ENCODE measurements around the gene NOD2. TPM values are rescaled to one million over a fixed set of nuclear protein-coding genes. Genes with fewer than 3 reads are reported as not detected.
A peak's percentile ranks its signal among the peaks of the same experiment; 100 is the strongest.

Gene NOD2
- 0.07 and 0.12 TPM in 2 replicates for total RNA-seq

DNA sequence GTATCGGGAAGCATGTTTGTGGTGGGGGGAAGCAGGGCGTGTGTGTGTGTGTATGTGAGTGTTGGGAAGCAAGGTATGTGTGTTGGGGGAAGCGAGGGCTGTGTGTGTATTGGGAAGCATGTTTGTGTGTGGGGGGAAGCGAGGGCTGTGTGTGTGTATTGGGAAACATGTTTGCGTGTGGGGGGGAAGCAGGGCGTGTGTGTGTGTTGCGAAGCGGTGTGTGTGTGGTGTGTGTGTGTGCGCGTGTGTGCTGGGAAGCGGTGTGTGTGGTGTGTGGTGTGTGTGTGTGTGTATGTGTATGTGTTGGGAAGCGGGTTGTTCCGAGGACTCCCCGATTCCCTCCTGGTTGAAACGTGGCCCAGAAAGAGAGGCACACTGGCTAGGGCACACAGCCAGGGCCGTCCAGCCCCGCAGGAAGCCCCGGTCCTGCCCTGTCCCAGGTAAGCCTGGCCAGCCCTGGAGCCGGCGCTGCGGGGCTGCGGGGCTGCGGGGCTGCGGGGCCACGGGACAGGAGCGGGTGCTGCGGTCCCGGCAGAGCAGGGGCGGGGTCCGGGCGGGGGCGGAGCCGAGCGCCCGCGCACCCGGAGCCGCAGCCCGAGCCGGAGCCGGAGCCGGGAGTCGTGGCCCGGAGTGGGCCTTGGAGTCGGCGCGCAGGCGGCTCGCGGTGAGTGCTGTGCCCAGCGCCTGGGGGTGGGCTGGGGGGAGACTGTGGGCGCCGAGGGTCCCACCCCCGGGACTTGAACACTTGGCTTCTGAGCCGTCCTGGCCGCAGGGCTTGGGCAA, at the start of gene NOD2:
TSS of gene NOD2 (plus strand) at position 608 of the 783 bp plus-strand sequence. CDS start 5,890 bp downstream, outside the sequence.
- peak within 1 kb of the TSS; percentile 24 for H3K4me3 ChIP-seq (ENCODE audit: low read depth, low read length)
- DNase-seq (ENCODE audit: low read depth): no peak
- TF ChIP-seq, protein P1, sequence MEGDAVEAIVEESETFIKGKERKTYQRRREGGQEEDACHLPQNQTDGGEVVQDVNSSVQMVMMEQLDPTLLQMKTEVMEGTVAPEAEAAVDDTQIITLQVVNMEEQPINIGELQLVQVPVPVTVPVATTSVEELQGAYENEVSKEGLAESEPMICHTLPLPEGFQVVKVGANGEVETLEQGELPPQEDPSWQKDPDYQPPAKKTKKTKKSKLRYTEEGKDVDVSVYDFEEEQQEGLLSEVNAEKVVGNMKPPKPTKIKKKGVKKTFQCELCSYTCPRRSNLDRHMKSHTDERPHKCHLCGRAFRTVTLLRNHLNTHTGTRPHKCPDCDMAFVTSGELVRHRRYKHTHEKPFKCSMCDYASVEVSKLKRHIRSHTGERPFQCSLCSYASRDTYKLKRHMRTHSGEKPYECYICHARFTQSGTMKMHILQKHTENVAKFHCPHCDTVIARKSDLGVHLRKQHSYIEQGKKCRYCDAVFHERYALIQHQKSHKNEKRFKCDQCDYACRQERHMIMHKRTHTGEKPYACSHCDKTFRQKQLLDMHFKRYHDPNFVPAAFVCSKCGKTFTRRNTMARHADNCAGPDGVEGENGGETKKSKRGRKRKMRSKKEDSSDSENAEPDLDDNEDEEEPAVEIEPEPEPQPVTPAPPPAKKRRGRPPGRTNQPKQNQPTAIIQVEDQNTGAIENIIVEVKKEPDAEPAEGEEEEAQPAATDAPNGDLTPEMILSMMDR (conservative IDR thresholded peaks at IDR 0.05; ENCODE audit: low read depth, low read length): no peak

GRCh38 chr16:50644245-50644644, 49.2 kb upstream of the NOD2 start:
- no peak for DNase-seq (ENCODE audit: low read depth)
- H3K4me3 ChIP-seq (ENCODE audit: low read depth, low read length): no peak overlapping the region
- TF ChIP-seq, protein P1 (conservative IDR thresholded peaks at IDR 0.05; ENCODE audit: low read depth, low read length): no peak

GRCh38 chr16:50644729-50645128, 48.7 kb upstream of the NOD2 start:
- no peak for DNase-seq (ENCODE audit: low read depth)
- H3K4me3 ChIP-seq (ENCODE audit: low read depth, low read length): no peak overlapping the region
- TF ChIP-seq, protein P1 (conservative IDR thresholded peaks at IDR 0.05; ENCODE audit: low read depth, low read length): peak; percentile 56

DNA sequence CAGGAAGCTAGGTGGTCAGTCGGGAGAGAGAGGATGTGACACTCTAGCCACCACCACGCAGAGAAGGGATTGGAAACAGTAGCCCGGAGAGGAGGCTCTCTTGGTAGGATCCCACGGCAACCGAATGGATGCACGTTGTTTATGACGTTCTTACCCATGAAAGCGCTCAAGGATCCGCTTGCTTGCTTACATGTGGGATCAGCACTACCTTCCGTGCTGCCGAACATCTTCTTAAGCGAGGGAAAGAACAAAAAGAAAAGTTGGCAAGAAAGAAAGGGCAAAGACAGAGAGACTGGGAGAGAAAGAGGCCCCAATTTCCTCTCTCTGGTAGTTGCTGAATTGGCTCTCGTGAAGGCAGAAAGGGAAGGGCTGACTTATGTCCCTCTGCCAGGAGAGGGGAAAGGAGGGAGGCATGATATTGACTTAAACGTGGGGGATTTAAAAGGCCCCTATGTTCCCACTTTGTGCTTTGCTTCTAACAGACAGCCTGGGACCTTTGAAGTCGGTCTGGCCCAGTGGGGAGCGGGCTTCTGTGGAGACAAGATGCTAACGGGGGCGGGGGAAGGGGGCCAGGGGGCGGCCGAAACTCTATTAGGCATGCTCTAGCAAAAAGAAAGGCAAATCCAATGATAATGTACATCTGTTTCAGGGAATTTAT, 47.7 kb upstream of the NOD2 start:
- TF ChIP-seq, protein P1 (conservative IDR thresholded peaks at IDR 0.05; ENCODE audit: low read depth, low read length): no peak
- no peak for DNase-seq (ENCODE audit: low read depth)
- H3K4me3 ChIP-seq (ENCODE audit: low read depth, low read length): no peak overlapping the region

DNA sequence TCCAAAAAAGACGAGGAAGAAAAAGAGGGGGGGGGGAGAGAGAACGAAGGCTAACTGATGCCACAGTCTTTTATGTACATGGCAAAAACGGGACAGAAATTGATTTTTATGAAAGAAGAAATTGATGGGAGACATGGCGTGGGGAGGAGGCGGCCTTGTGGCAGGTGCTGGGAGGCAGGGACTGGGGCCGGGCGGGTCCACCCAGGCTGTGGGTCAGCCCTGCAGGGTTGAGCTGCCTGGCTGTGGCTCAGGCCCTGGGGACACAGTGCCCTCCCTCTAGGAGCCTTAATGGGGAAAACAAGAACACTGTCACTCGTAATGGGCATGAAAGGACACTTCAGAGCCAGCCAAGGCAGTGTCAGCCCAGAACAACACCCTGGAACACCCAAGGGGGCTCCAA, 47.1 kb upstream of the NOD2 start:
- TF ChIP-seq, protein P1 (conservative IDR thresholded peaks at IDR 0.05; ENCODE audit: low read depth, low read length): no peak
- DNase-seq (ENCODE audit: low read depth): no peak
- no peak overlapping the region for H3K4me3 ChIP-seq (ENCODE audit: low read depth, low read length)

DNA sequence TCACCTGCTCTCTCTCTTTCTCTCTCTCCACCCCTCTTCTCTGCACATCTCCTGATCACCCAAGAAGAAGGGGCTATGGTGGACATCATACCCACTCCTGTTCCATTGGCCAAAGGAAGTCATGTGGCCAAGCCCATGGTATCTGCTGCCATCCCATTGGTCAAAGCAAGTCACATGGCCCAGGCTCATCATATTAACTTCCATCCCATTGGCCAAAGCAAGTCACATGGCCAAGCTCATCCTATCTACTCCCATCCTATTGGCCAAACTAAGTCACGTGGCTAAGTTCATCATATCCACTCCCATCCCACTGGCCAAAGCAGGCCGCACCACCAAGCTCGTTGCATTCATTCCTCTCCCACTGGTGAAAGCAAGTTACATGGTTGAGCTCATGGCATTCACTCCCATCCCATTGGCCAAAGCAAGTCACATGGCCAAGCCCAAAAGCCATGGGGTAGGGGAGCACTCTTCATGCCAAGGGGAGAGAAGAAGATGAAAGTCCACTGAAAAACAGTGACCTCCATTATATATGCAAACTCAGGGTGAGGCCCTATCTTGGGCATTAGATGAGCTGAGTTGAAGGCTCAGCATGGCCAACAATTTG, 41.5 kb upstream of the NOD2 start:
- TF ChIP-seq, protein P1 (conservative IDR thresholded peaks at IDR 0.05; ENCODE audit: low read depth, low read length): no peak
- no peak for DNase-seq (ENCODE audit: low read depth)
- no peak overlapping the region for H3K4me3 ChIP-seq (ENCODE audit: low read depth, low read length)
